Upper lobe of left lung (tissue), 4 donors: ENCODE data around the gene ERC1.

Experiments
- POLR2A ChIP-seq, 4 donors: fragments of 450-650 bp; IDR thresholded peaks; one replicate each; pipeline ENCODE4 v1.5.1; 2016 to 2017; ENCODE audit warnings: antibody characterized with exemption in 4 of 4, mild to moderate bottlenecking in 2 of 4
- POLR2AphosphoS5 ChIP-seq, 2 donors: sonication (generic); formaldehyde crosslinking; IDR thresholded peaks; one replicate each; pipeline ENCODE4 v1.5.1; 2017; ENCODE audit warnings: antibody characterized with exemption in 2 of 2
- TF ChIP-seq, protein P1 (sequence below), 6 experiments: fragments of 450-650 bp in 4 of 6; fragments of 200-600 bp in 2 of 6; sonication (generic) in 2 of 6; IDR thresholded peaks; one replicate each; pipeline ENCODE4 v1.5.1; 2016 to 2019; ENCODE audit warnings: antibody characterized with exemption in 6 of 6

DNA sequence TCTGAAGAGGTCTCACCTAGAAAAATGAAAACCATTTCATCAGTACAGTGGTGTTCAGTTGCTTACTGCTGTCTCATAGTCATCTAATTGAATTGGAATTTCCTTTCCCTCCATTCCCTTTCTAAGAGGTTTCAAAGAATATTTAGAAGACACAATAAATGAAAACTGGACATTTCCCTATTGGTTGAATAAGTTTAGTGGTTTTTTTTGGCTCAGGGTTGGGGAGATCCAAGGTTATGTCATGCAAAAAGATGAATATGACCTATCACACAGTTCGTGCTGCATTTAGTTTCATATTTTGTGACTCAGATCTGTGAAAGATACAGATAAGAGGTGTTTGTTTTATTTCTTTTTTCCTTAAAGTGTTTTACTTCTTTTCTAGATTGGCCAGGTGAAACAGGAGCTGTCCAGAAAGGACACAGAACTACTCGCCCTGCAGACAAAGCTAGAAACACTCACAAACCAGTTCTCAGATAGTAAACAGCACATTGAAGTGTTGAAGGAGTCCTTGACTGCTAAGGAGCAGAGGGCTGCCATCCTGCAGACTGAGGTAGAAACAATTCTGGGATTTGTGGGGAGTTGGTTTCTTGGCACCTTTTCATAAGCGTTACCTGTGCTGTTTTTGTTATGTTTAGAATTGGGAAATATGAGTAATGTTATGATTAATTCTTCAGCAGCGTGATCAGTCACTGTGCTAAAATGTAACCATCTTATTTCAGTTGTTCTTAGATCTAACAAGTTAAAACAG is 124.6 kb downstream of the ERC1 start:
- TF ChIP-seq, protein P1, sequence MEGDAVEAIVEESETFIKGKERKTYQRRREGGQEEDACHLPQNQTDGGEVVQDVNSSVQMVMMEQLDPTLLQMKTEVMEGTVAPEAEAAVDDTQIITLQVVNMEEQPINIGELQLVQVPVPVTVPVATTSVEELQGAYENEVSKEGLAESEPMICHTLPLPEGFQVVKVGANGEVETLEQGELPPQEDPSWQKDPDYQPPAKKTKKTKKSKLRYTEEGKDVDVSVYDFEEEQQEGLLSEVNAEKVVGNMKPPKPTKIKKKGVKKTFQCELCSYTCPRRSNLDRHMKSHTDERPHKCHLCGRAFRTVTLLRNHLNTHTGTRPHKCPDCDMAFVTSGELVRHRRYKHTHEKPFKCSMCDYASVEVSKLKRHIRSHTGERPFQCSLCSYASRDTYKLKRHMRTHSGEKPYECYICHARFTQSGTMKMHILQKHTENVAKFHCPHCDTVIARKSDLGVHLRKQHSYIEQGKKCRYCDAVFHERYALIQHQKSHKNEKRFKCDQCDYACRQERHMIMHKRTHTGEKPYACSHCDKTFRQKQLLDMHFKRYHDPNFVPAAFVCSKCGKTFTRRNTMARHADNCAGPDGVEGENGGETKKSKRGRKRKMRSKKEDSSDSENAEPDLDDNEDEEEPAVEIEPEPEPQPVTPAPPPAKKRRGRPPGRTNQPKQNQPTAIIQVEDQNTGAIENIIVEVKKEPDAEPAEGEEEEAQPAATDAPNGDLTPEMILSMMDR (IDR thresholded peaks at IDR 0.05) = no peak
- no peak for TF ChIP-seq POLR2AphosphoS5 (IDR thresholded peaks at IDR 0.05)
- no peak for TF ChIP-seq POLR2A (IDR thresholded peaks at IDR 0.05)
